Measurements from ENCODE around the gene TPPP3.
"Not testable (repeated sequence)": the region's sequence is repeated elsewhere in the genome, so short reads cannot be mapped to it uniquely, and the experiment has no call there.

Gene TPPP3

DNA sequence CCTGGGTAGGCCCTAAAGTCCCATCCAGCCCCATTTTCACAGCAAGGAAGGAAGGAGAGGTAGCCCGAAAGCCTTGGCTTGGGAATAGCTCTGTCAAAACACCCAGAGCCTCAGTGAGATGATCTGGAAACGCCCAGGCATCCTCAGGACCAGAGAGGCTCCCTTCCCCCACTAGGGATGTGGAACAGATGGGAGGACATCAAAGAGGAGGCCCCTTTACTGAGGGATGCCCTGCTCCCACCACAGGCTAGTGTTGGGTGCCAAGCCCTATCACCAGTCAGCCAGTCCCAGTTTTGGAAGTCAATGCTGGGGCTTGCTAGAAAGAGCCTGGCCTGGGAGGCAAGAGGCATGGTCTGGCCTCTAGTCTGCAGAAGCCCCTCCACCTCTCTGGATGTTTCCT, 4.7 kb downstream of the TPPP3 start:
- DNase-seq, result no peak

GRCh38 chr16:67388191-67388590, 5.1 kb downstream of the TPPP3 start:
- no peak for DNase-seq

DNA sequence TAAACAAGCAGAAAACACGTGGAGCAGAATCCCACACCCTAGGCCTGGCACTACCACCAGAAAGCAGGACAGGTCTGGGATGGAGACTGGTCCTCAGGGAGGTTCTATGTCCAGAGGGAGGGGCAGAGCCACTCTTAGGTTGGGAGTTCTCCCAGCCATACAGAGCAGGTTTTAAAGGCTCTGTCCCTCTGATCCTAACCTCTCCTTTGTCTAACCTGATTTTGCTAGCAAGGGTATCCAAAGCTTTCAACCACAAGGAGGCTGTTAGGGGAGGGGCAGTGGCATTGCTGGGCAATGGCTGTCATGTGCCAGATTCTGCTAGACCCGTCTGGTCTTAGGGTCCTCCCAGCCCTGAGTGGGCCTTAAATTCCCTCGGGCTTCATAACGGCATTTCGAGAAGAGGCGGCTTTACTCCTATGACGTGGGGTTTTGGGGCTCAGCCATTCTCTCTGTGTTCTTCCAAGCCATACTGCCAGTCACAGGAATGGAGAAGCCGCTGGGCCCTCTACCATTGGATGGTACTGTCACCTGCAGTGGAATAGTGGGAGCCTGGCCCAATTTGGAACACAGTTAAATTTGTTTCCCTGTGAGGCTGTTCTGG, 5.7 kb downstream of the TPPP3 start:
- no peak for DNase-seq

- no peak for DNase-seq
These were observed 6.3 kb downstream of the TPPP3 start for GRCh38 chr16:67386861-67387455.

- no peak for DNase-seq
These were observed 8.4 kb downstream of the TPPP3 start for GRCh38 chr16:67384778-67385510.

- DNase-seq, result no peak
These were observed 10.0 kb downstream of the TPPP3 start for GRCh38 chr16:67383284-67383683.

- DNase-seq, result no peak
These were observed 14.7 kb downstream of the TPPP3 start for GRCh38 chr16:67378642-67379041.

- DNase-seq, result not testable (repeated sequence)
These were observed 17.3 kb downstream of the TPPP3 start for GRCh38 chr16:67376012-67376411.

DNA sequence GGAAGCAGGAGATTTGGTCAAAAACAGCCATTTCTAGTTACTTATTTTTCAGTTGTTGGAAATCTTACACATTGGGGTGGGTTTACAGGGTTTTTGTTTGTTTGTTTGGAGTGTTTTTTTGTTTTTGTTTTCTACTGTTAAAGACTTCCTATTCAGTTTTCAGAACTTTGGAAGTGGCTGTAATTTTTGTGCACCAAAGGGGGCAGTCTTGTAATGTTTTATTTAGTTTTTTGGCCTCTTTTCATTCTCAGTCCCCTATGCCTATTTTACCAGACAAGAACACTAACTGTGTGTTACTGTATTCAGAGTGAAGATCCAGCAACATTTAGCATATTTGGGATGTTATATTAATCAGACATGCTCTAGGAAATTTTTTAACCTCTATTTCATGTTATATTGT, 20.6 kb downstream of the TPPP3 start:
- peak; percentile 45 for DNase-seq

DNA sequence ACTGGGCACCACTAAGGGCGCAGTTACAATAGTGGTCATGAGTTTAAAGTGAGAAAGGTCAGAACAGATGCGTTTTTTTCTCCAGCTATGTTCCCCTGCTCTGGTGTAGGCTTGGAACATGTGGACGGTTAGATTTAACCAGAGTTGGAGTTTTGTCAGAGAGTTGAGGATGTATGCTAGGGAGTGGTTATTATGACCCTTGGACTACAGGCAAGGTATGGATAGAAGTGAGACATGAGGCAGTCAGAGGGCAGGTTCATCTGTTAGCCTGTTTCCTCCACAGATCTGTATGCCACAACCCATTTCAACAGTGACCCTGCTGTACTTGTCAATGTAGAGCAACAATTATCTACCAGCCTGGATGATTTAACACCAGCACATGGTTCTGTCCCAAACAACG, 22.6 kb downstream of the TPPP3 start:
- DNase-seq, result no peak

GRCh38 chr16:67364600-67365235, 28.6 kb downstream of the TPPP3 start:
- DNase-seq, result no peak

GRCh38 chr16:67361038-67361437, 32.3 kb downstream of the TPPP3 start:
- no peak for DNase-seq

DNA sequence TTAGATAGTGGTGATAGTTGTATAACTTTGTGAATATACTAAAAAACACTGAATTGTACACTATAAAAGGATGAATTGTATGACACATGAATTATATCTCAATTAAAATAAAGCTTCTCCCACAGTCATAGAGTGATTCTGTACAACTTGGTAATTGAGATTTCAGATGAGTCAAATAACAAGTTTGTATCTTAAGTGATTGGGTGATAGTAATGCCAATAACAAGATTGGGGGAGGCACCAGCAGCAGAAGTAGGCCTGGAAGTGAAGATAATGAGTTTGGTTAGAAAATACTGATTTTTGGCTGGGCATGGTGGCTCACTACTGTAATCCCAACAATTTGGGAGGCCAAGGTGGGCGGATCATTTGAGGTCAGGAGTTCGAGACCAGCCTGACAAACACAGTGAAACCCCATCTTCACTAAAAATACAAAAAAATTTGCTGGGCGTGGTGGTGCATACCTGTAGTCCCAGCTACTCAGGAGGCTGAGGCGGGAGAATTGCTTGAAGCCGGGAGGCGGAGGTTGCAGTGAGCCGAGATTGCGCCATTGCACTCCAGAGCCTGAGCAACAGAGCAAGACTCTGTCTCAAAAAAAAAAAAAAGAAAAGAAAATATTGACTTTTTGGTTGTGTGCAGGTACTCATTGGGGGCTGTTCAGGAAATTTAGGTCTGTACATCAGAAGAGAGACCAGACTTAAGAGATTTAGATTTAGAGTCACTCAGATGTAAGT, 33.6 kb downstream of the TPPP3 start:
- not testable (repeated sequence) for DNase-seq

DNA sequence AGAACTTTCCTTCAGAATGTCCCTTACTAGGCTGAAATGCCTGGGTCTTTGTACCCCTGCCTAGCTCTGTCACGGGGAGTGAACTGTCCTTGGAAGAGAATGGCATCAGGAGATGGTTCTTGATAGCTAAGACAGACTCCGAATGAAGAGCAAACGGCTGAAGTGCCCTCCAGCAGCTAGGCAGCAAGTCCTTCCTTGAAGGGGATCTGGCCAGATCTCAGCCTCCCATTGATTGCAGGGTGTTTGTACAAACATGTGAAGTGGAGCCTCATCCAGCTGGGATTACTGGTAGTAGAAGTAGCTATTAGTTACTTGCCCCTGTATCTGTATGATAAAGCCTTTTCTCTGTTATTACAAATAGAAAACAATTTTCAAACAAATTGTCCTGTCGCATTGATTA, 35.7 kb downstream of the TPPP3 start:
- no peak for DNase-seq

GRCh38 chr16:67356396-67356795, 36.9 kb downstream of the TPPP3 start:
- no peak for DNase-seq

GRCh38 chr16:67352463-67352862, 40.8 kb downstream of the TPPP3 start:
- not testable (repeated sequence) for DNase-seq

GRCh38 chr16:67350324-67350723, 43.0 kb downstream of the TPPP3 start:
- DNase-seq, result no peak

GRCh38 chr16:67349172-67349571, 44.1 kb downstream of the TPPP3 start:
- DNase-seq, result peak; percentile 37

- DNase-seq, result no peak
These were observed 47.0 kb downstream of the TPPP3 start for GRCh38 chr16:67346341-67346740.

GRCh38 chr16:67345401-67345800, 47.9 kb downstream of the TPPP3 start:
- no peak for DNase-seq

- no peak for DNase-seq
These were observed 50.7 kb downstream of the TPPP3 start for GRCh38 chr16:67342616-67343015.

DNA sequence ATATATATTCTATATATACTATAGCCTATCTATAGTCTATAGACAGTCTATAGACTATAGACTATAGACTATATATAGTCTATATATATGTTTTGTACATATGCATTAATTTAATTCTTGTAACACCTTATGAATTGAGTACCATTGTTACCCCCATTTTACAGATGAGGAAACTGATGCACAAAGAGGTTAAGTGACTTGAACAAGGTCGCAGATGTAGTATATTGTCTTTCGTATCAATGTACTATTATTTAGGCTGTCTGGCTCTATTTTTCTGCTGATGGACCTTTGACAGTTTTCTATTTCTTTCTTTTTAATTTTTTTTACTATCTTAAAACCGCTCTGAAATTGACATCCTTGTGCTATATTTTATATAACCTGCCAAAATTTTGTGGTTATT, 52.0 kb downstream of the TPPP3 start:
- no peak for DNase-seq

All from HCEC 1CT (cell line).